GM06990 (cell line): Measurements from ENCODE around the gene MOSMO.

Experiments
- DNase-seq: peaks from one replicate; pipeline ENCODE4 v3.0.0-alpha.2; 2011; ENCODE audit not compliant: insufficient read length; ENCODE audit errors: extremely low read depth
- H3K27me3 ChIP-seq: replicated peaks from 2 replicates; pipeline ENCODE4 v1.6.0; 2011; ENCODE audit warnings: low read length; ENCODE audit not compliant: control insufficient read depth, insufficient read depth
- H3K36me3 ChIP-seq: 2 replicates; pipeline ENCODE4 v1.5.1; 2011; ENCODE audit warnings: low read length; ENCODE audit not compliant: control insufficient read depth, insufficient read depth
- H3K4me3 ChIP-seq: replicated peaks from 2 replicates; pipeline ENCODE4 v1.5.1; 2011; ENCODE audit warnings: low read depth, mild to moderate bottlenecking, control low read depth, low read length
- CTCF ChIP-seq: IDR thresholded peaks from 2 replicates; pipeline ENCODE4 v1.5.1; 2011; ENCODE audit warnings: low read length, control low read depth, mild to moderate bottlenecking, inconsistent platforms; ENCODE audit not compliant: insufficient read depth, poor library complexity, severe bottlenecking

The MOSMO gene

GRCh38 chr16:22092143-22092933 lies 84.4 kb downstream of the MOSMO start, which contains the start of gene VWA3A:
Gene VWA3A (plus strand): TSS chr16:22092541. CDS start chr16:22092638, 97 bp downstream.
- no peaks in the 10 kb centered on the region for H3K36me3 ChIP-seq
- TF ChIP-seq CTCF = no peak
- DNase-seq = no peak
- H3K27me3 ChIP-seq = no peaks in the 10 kb centered on the region
- H3K4me3 ChIP-seq = no peak within 1 kb of the TSS

DNA sequence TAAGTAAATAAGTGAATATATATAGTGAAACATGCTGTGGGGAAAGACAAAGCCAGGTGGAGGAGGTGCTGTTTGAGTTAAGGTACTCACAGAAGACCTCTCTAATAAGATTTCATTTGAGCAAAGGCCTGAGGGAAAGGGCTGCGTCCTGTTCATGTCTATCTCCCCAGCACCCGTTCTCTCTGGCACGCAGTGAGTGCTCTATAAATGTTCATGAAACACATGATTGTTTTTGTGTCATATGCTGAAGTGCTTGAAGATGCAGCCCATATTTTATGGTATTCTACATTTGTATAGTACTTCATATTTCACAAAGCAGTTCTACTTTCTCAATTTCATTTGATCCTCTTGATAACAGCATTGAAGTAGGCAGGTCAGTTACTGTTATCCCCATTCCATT lies 85.4 kb downstream of the MOSMO start:
- TF ChIP-seq CTCF = no peak
- no peak overlapping the region for H3K4me3 ChIP-seq
- no peaks in the 10 kb centered on the region for H3K36me3 ChIP-seq
- no peak for DNase-seq
- H3K27me3 ChIP-seq = no peaks in the 10 kb centered on the region

DNA sequence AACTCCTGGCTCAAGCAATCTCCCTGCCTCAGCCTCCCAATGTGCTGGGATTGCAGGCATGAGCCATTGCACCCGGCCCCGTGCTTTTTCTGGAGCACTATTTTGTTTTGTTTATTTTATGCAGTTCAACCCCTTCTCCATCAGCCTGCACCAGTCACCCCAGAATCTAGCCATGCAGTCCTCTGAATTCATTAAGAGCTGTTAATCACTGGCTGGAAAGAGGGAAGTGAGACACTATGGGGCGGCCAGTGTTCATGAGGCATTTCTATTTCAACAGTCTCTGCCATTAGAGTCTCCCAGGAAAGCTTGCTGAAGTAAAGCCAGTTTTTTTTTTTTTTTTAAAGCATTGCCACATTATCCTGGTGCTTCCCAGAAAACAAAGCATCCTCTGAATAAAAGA lies 86.1 kb downstream of the MOSMO start:
- no peak overlapping the region for H3K4me3 ChIP-seq
- no peak for DNase-seq
- no peaks in the 10 kb centered on the region for H3K36me3 ChIP-seq
- no peak for TF ChIP-seq CTCF
- no peaks in the 10 kb centered on the region for H3K27me3 ChIP-seq

DNA sequence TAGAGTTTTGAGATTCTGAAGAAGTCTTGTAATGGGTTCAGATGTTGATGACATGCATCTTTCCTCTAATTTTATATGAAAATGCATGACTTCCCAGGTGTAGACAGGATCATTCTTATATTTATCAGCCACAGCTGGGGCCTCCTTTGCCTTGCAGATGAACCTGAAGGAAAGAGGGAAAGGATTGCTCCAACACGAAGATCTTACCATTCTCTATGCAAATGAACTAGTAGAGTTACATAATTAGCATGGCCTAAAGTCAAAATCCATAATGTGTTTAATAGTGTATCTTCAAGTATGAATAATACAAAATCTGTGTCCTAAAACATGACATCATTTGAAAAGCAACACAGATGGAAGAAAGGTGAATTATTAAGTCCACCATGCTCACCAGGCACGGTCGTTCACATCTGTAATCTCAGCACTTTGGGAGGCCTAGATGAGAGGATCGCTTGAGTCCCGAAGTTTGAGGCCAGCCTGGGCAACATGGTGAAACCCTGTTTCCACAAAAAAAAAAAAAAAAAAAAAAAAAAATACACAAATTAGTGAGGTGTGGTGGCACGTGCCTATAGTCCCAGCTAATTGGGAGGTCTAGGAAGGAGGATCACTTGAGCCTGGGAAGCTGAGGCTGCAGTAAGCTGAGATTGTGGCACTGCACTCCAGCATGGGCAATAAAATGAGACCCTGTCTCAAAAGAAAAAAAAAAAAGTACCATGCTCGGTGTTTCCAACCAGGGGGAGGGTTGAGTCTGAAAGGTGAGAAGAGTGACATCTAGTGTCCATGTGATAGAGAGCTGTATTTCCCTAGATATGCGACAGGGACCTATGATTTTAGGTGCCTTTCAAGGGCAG lies 90.7 kb downstream of the MOSMO start:
- no peak for DNase-seq
- peak; percentile 76 for TF ChIP-seq CTCF
- H3K27me3 ChIP-seq = no peaks in the 10 kb centered on the region

GRCh38 chr16:22099256-22099975 lies 91.5 kb downstream of the MOSMO start:
- no peaks in the 10 kb centered on the region for H3K36me3 ChIP-seq
- no peak for TF ChIP-seq CTCF

More for the DNA sequence above, 90.7 kb downstream of the MOSMO start:
- H3K36me3 ChIP-seq = no peaks in the 10 kb centered on the region
- H3K4me3 ChIP-seq = no peak overlapping the region

More at GRCh38 chr16:22099256-22099975, 91.5 kb downstream of the MOSMO start:
- H3K27me3 ChIP-seq = no peaks in the 10 kb centered on the region
- no peak overlapping the region for H3K4me3 ChIP-seq
- no peak for DNase-seq
